Calu3 (cell line): Measurements from ENCODE around the gene CFAP61. TPM values are rescaled to one million over a fixed set of nuclear protein-coding genes. Genes with fewer than 3 reads are reported as not detected.

ENCODE experiments used
- BruUV-seq: library from RNA; stranded (reverse); fragments of 400-500 nt; replicated peaks from 2 replicates; lab custom pipeline; 2021; lab: Mats Ljungman, UMichigan
- CTCF ChIA-PET: fragments of 300-600 bp; sonication (Branson Sonifier 250); formaldehyde crosslinking; loops from one replicate; lab custom pipeline; 2022; ENCODE audit warnings: antibody characterized with exemption; lab: Charles Lee
- DNase-seq: peaks from one replicate; pipeline ENCODE4 v3.0.0; 2022
- H3K27ac Mint-ChIP-seq: one replicate; pipeline ENCODE4 v1.8.0; 2022; ENCODE audit warnings: mixed read lengths; ENCODE audit not compliant: unreplicated experiment
- H3K27me3 Mint-ChIP-seq: one replicate; pipeline ENCODE4 v1.8.0; 2022; ENCODE audit warnings: mixed read lengths; ENCODE audit not compliant: unreplicated experiment
- H3K36me3 Mint-ChIP-seq: one replicate; pipeline ENCODE4 v1.8.0; 2022; ENCODE audit warnings: mild to moderate bottlenecking, moderate library complexity, mixed read lengths; ENCODE audit not compliant: insufficient read depth, unreplicated experiment
- H3K4me1 Mint-ChIP-seq: one replicate; pipeline ENCODE4 v1.8.0; 2022; ENCODE audit warnings: mild to moderate bottlenecking, low read depth, mixed read lengths; ENCODE audit not compliant: unreplicated experiment
- H3K4me3 Mint-ChIP-seq: one replicate; pipeline ENCODE4 v1.8.0; 2022; ENCODE audit warnings: mild to moderate bottlenecking, low read depth, moderate library complexity, mixed read lengths; ENCODE audit not compliant: unreplicated experiment
- H3K9me3 Mint-ChIP-seq: one replicate; pipeline ENCODE4 v1.8.0; 2022; ENCODE audit warnings: low read depth, mixed read lengths; ENCODE audit not compliant: unreplicated experiment
- intact Hi-C: fragments of 100-400 bp; cut with micrococcal nuclease; formaldehyde crosslinking; loops from one replicate; pipeline ENCODE4 v1.10.0; 2022; ENCODE audit not compliant: unreplicated experiment
- total RNA-seq: library from RNA; stranded (reverse); gene quantifications from 2 replicates; pipeline ENCODE4 v1.2.3, GENCODE V29; 2022
- TF ChIP-seq, protein P1 (sequence below): fragments of 200-600 bp; IDR thresholded peaks from one replicate; pipeline ENCODE4 v1.8.0; 2022; ENCODE audit warnings: antibody characterized with exemption; ENCODE audit not compliant: unreplicated experiment

The CFAP61 gene
- total RNA-seq, 1 experiment from 2014 or later, result not detected

DNA sequence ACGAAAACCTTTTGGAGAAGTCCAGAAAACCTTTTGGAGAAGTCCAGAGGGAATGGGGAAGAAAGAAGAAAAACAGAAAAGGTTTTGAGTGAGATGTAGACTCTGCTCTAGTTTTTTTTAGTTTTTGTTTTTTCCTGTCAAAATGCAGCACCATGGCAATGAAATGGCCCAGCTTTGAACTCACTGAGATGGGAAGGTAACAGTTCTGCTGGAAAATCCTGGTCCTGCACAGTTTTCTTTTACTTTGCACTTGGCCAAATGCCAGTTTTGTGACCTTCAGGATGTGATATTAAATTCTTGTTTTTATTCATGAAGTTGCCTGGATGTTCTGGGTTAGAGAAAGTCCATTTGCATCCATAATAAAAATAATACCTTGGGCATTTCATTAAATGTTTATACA is 145.7 kb downstream of the CFAP61 start:
- intact Hi-C loops, result no loop called here
- no peaks in the 10 kb centered on the region for H3K36me3 Mint-ChIP-seq
- no peak overlapping the region for H3K27ac Mint-ChIP-seq
- CTCF ChIA-PET, result no interaction called here
- H3K4me1 Mint-ChIP-seq, result no peaks in the 10 kb centered on the region
- no peak overlapping the region for H3K4me3 Mint-ChIP-seq
- H3K27me3 Mint-ChIP-seq, result peaks cover 14% of the 10 kb centered on the region
- no TSS peak for BruUV-seq
- TF ChIP-seq, protein P1, sequence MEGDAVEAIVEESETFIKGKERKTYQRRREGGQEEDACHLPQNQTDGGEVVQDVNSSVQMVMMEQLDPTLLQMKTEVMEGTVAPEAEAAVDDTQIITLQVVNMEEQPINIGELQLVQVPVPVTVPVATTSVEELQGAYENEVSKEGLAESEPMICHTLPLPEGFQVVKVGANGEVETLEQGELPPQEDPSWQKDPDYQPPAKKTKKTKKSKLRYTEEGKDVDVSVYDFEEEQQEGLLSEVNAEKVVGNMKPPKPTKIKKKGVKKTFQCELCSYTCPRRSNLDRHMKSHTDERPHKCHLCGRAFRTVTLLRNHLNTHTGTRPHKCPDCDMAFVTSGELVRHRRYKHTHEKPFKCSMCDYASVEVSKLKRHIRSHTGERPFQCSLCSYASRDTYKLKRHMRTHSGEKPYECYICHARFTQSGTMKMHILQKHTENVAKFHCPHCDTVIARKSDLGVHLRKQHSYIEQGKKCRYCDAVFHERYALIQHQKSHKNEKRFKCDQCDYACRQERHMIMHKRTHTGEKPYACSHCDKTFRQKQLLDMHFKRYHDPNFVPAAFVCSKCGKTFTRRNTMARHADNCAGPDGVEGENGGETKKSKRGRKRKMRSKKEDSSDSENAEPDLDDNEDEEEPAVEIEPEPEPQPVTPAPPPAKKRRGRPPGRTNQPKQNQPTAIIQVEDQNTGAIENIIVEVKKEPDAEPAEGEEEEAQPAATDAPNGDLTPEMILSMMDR, result no peak
- H3K9me3 Mint-ChIP-seq, result no peaks in the 10 kb centered on the region
- no peak for DNase-seq

- BruUV-seq, result no TSS peak
- Mint-ChIP-seq H3K9me3 (no peaks in the 10 kb centered on the region), H3K4me1 (no peaks in the 10 kb centered on the region), H3K36me3 (no peaks in the 10 kb centered on the region), H3K27ac (no peak overlapping the region), H3K27me3 (peaks cover 7% of the 10 kb centered on the region), H3K4me3 (no peak overlapping the region)
- intact Hi-C loops, result no loop called here
- TF ChIP-seq, protein P1, result no peak
- no peak for DNase-seq
- CTCF ChIA-PET, result no interaction called here
These were observed 147.2 kb downstream of the CFAP61 start for GRCh38 chr20:20199361-20200160.

DNA sequence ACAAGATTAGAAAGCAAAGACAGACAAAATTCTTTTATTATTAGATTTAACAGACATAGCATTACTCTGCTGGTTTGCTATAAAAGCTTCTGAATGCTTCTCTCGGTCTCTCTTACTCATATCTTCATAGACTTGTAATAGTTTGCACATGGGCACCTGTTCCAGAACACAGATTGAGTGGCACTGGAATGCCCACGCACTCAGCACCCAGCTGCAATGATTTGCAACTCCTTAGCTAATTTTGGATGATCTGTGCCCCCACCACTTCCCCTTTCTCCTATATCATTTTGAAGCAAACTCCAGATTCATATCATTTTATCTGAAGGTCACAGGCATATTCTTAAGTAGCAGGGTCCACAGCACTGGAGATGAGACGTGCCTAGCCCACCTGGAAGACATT is 148.8 kb downstream of the CFAP61 start:
- Mint-ChIP-seq H3K4me1 (no peaks in the 10 kb centered on the region), H3K4me3 (no peak overlapping the region), H3K27me3 (peaks cover 7% of the 10 kb centered on the region), H3K36me3 (no peaks in the 10 kb centered on the region), H3K9me3 (no peaks in the 10 kb centered on the region), H3K27ac (no peak overlapping the region)
- intact Hi-C loops, result no loop called here
- CTCF ChIA-PET, result interaction anchor here (0.5 kb wide), 1 partner anchor 738 kb away, joined by 5 read pairs; no protein-coding TSS in a partner anchor
- DNase-seq, result no peak
- TF ChIP-seq, protein P1, result no peak
- no TSS peak for BruUV-seq

DNA sequence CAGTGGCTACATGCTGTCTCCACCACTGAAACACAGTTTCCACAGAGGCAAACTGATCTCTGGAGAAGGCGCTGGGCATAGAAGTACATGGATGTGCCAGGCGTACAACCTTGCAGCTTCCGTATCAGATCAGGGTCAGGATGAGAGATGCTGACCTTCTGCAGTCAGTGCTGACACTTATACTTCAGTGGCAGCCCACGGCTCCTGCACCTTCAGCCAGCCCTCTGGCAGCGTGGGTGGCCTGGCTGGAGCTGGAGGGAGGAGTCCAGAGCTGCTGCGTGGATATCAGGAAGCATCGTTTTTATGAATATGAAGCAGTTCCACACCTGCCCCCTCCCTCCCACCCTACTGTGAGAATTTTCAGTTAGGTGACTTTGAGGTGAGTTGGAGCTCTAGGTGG is 149.3 kb downstream of the CFAP61 start:
- intact Hi-C loops, result no loop called here
- TF ChIP-seq, protein P1, result no peak
- DNase-seq, result no peak
- Mint-ChIP-seq H3K27ac (no peak overlapping the region), H3K36me3 (no peaks in the 10 kb centered on the region), H3K9me3 (no peaks in the 10 kb centered on the region), H3K27me3 (peaks cover 7% of the 10 kb centered on the region), H3K4me3 (no peak overlapping the region), H3K4me1 (no peaks in the 10 kb centered on the region)
- no TSS peak for BruUV-seq
- CTCF ChIA-PET, result no interaction called here
